ENCODE data around the gene SERPINB6. TPM values are rescaled to one million over a fixed set of nuclear protein-coding genes. Genes with fewer than 3 reads are reported as not detected.
A peak's percentile ranks its signal among the peaks of the same experiment; 100 is the strongest.

The SERPINB6 gene
- total and polyA plus RNA-seq, 9 of the 15 experiments (the other 6 are each of a cell fraction or from before 2014, with no cell fraction given) = 86.6 to 211 (median 143) TPM

DNA sequence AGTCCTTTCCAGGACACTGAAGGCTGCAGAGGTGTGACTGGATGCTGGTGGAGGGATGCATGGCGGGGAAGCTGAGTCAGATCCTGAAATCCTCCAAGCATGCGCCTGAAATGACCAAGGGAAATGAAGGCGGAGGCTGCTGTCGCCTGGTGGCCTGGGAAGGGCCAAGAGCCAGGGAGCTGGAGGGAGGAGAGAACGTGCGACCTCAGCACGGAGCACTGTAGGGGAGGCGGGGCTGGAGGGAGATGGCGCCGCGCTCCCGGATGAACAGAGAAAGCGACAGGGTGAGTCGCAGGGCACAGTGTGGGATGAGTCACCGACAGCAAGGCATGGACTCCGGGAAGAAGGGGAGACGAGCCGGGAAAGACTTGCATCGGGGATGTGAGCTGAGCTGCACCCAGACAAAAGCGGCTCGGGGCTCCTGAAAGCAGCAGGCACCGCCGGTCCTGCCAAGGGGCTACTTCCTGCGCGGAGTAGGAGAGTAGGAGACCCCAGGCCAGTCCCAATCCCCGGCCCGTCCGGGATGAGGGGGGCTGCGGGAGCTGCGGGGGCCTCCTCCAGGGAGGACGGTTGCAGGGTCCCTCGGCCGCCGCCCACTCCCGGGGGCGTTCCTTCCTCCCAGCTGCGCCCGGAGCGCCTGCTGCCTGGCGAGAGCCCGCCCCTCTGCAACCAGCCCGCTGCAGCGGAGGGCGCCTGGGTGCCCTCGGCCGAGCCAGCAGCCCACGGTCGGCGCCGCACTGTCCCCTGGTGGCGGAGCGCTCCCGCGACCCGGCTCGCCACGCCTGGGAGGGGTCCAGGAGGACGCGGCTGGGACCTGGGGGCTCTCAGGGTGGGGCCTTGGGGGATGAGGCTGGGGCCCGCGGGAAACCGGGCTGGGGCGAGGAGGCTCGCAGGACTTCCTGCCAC lies 17.3 kb upstream of the SERPINB6 start (continued):
- TF ChIP-seq REST (IDR thresholded peaks at IDR 0.05; ENCODE audit: borderline replicate concordance) = peak; percentile 89
- peak; percentile 82; the same call in 1 of the 2 replicates for TF ChIP-seq REST (CRISPR knock-in tag; IDR thresholded peaks at IDR 0.05; ENCODE audit: low read depth)
- no peak for TF ChIP-seq MYBL2 (IDR thresholded peaks at IDR 0.05; ENCODE audit: low read depth)
- TF ChIP-seq MYBL2 (CRISPR knock-in tag; IDR thresholded peaks at IDR 0.05; ENCODE audit: borderline replicate concordance) = no peak
- no peak for TF ChIP-seq NCOA4 (IDR thresholded peaks at IDR 0.05; ENCODE audit: partially characterized antibody)
- no peak for TF ChIP-seq HOXB6 (CRISPR knock-in tag; IDR thresholded peaks at IDR 0.05; ENCODE audit: borderline replicate concordance)
- no peak for TF ChIP-seq MCM5 (IDR thresholded peaks at IDR 0.05; ENCODE audit: low read depth)
- TF ChIP-seq SRSF3 (IDR thresholded peaks at IDR 0.05; ENCODE audit: insufficient read depth, low read length) = no peak
- TF ChIP-seq, protein P1, sequence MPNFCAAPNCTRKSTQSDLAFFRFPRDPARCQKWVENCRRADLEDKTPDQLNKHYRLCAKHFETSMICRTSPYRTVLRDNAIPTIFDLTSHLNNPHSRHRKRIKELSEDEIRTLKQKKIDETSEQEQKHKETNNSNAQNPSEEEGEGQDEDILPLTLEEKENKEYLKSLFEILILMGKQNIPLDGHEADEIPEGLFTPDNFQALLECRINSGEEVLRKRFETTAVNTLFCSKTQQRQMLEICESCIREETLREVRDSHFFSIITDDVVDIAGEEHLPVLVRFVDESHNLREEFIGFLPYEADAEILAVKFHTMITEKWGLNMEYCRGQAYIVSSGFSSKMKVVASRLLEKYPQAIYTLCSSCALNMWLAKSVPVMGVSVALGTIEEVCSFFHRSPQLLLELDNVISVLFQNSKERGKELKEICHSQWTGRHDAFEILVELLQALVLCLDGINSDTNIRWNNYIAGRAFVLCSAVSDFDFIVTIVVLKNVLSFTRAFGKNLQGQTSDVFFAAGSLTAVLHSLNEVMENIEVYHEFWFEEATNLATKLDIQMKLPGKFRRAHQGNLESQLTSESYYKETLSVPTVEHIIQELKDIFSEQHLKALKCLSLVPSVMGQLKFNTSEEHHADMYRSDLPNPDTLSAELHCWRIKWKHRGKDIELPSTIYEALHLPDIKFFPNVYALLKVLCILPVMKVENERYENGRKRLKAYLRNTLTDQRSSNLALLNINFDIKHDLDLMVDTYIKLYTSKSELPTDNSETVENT (CRISPR knock-in tag; IDR thresholded peaks at IDR 0.05) = peak; percentile 70
- TF ChIP-seq MCM7 (IDR thresholded peaks at IDR 0.05) = no peak
- no peak for TF ChIP-seq ZNF780A (CRISPR knock-in tag; IDR thresholded peaks at IDR 0.05)
- no peak for TF ChIP-seq CCAR2 (IDR thresholded peaks at IDR 0.05; ENCODE audit: low read depth, low read length)
- peak; percentile 51; the same call in 1 of the 2 replicates for TF ChIP-seq GMEB1 (CRISPR knock-in tag; IDR thresholded peaks at IDR 0.05)
- no peak; the same call in 1 of the 2 replicates for TF ChIP-seq HEY1 (CRISPR knock-in tag; IDR thresholded peaks at IDR 0.05; ENCODE audit: borderline replicate concordance)
- TF ChIP-seq ZNF134 (CRISPR knock-in tag; conservative IDR thresholded peaks at IDR 0.05) = no peak
- TF ChIP-seq MBD2 (IDR thresholded peaks at IDR 0.05; ENCODE audit: borderline replicate concordance, low read depth) = peak; percentile 37

All from K562 (cell line).